HG03521 (cell line): ENCODE results near the gene BCAS4.

ENCODE experiments used
- ATAC-seq: cut with Tn5 transposase; IDR thresholded peaks from one replicate; pipeline ENCODE4 v1.9.1; 2021; ENCODE audit warnings: mild to moderate bottlenecking, moderate library complexity; ENCODE audit not compliant: unreplicated experiment

The BCAS4 gene

DNA sequence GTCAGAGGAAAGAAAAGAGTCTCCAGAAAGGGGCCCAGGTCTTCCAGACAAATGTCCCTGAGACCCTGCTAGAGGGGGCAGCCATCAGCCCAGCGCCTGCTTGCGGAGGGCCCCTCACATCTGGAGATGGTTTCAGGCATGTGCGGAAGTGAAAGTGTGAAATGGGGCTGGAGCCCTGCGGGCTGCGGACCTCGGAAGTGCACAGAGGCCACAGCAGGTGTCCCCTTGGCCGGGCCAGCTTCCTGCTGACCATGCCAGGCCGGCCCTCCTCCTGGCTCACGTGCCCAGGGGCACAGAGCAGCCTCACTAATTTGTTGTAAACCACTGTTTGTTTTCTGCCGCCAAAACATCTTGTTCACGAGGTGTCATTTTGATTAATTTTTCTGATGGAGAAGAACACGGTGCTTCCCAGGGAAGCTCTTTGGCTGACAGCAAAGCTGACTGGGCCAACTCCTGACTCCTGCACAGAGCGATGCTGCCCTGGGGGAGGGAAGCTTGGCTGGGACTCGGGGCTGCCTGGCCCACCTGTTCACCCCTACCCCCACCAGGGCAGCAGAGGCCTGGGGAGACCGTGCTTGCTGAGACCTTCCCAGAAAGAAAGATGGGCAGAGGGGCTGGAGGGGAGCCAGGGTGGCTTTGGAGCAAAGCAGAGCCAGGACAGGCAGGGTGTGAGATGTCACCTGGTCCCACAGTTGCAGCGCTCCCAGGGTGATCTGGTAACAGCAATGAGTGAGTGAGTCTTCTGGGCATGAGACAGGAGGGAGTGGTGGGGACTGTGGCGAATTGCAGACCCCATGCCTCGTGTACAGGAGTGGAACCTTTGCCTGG is 54.2 kb downstream of the BCAS4 start:
- ATAC-seq = no peak

DNA sequence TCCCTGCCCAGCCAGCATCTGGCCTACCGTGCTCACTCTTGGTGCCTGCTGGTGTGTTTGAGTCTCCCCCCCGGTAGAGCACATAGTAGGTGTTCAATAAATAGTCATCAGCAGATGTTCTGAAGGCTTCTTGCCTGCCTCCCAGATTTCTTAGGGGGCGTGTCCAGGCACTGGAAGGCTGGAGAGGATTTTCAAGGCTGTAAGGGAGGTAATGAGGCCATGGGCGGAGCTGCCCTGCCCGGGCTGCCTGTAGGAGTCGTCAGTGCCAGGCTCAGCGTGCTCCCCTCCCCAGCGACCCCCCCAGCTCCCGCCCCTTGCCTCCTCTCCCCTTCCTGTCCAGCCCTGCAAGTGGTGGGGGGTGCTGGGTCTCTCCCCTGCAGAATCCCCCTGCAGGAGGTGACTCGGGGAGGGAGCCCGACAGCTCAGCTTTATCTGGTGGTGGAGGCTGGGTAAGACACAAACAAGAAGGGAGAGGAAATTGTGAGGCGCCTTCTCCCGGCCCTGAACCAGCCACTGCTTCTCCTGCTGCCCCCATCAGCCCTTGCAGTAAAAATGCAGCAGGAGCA is 55.9 kb downstream of the BCAS4 start:
- ATAC-seq = no peak

DNA sequence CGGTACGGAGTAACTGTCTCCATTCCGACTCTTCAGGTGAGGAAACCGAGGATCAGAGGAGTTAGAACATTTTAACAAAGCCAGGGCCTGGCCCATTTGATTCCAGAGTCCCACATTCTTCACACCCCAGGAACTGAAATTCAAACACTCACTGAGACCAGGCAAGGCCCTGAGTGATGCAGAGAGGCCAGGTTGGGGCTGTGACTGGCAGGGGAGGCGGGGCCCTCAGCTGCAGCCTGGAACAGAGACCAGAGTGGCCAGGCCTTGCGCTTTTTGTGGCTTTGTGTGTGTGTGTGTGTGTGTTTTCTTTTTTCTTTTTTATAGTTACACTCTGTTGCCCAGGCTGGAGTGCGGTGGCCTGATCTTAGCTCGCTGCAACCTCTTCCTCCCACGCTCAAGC is 57.2 kb downstream of the BCAS4 start:
- no peak for ATAC-seq

DNA sequence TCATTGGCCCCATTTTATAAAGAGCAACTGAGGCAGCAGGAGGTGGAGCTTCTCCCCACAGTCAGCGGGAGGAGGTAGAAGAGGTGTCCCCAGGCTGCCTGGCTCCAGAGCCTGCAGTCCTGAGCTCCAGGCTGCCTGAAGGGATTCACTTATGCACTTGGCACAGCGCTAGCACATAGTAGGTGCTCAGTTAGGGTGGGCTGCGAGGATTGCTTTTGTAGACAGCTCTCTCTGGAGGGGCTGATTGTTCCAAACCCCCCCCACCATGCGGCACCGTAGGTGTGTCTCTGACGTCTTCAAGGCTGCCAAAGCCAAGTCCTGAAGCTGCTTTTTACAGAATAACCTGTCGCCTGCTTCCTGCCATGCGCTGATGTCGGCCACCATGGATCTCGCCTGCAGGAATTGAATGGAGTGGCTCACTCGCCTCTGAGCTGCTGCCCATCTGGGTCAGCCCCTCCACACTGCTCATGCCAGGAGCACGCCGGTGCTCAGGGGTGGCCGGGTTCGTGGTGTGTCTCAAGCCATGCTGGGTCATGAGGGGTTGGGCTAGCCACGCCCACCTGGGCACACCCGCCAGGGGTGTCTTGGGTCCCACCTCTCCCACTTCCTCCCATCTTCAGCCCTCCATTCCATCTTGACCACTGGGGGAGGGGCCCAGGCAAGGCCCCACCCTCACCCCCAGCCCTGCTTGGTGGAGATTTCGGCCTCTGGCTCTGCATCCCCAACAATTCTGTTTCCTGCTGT is 59.8 kb downstream of the BCAS4 start:
- ATAC-seq = no peak

DNA sequence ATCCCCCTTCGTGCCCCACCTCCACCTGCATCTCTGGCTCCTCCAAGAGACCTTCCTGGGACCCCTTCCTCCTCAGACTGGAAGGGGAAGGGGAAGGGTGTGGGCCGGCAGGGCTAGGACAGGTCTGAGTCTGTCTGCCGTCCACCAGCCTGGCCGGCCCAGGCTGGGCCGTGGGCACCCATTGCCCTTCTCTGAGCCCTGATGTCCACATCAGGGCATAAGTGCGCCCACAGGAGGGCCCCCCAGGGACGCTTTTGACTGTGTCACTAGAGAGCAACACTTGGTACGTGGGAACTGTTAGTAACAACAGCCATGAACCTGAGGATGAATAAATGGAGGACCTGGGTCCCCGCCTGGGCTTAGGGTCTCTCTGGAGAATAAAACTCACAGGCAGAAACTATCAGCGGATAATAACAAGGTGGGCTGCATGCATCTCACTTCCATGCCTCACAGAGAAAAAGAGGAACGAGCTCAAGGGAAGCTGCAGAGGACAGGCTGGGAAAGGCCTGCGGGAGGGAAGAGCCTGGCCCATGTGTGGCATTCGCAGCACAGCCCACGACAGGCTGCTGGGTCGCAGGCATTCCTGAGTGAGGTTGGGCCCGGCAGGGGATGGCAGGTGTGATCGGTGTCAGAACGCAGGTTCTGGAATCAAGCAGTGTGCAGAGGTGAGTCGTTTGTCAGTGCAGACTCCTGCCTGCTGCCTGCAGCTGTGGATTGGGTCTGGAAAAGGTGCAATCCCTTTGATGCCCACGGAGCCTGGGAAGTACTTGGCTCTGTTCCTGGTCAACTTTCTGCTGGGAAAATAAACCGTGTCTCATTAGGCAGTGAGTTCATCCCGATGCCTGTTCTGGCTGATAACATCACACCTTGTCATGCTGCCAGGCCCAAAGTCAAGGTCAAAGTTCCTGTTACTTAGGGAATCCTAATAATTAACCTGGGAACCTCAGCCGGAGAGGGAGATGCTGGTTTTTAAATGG is 60.9 kb downstream of the BCAS4 start:
- ATAC-seq = no peak

DNA sequence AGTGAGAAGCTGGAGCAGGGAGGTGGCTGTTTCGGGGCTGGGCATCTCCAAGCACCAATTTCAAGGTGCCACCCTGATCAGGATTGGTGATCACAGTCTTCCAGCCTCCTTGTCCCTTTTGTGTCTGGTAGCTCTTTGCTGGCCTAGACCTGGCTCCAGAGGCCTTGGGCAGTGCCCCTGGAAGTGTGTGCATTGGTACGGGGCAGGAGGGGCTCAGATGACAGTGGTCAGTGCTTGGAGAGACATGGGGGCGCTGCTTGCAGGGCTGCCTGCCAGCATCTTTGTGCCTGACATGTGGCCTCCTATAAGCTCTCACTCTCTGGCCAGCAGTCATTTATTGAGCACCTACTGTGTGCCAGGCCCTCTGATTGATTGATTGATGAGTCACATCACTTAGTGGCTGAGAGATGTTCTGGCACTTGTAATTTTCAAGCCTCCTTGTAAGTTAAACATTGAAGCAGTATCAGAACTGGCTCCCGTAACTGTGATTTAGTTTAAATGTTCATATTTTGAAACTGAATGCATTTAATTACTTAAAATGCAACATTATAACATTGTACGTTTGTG is 61.7 kb downstream of the BCAS4 start:
- ATAC-seq = no peak

DNA sequence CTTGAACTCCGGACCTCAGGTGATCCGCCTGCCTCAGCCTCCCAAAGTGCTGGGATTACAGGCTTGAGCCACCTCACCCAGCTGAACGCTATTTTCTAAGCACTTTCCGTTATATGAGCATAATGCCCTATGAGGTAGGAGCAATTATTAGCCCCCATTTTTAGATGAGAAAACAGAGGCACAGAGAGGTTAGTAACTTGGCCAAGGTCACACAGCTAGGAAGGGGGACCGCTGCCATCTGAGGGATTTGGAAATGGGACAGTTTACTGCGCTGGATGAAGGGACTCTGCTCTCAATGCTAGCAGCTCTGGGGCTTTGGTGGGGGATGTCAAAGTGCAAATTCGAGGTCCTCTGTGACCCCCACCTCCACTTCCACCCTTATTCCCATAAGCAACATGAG is 62.5 kb downstream of the BCAS4 start:
- no peak for ATAC-seq

DNA sequence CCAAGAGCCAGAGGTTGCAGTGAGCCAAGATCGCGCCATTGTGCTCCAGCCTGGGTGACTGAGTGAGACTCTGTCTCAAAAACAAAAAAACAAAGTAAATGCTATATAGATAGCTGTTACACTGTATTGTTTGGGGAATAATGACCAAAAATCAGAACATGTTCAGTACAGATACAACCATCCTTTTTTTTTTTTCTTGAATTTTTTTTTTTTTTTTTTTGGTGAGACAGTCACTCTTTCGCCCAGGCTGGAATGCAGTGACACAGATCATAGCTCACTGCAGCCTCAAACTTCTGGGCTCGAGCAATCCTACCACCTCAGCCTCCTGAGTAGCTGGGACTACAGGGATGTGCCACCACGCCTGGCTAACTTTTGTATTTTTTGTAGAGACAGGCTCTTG is 63.7 kb downstream of the BCAS4 start:
- no peak for ATAC-seq

DNA sequence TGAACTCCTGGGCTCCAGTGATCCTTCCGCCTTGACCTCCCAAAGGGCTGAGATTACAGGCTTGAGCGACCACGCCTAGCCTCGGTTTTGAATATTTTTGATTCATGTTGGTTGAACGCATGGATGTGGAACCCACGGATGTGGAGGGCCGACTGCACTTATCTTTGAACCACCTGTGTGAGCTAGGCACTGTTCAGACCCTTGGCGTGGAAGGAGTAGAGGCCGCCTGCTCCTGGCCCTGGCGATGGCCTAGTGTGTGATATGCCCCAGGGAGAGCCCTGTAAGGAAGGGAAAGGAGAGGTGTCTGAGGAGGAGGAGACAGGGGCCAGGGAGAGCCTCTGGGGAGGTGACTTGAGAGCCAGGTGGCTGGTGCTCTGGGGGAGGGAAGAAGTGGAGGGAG is 64.3 kb downstream of the BCAS4 start:
- no peak for ATAC-seq

DNA sequence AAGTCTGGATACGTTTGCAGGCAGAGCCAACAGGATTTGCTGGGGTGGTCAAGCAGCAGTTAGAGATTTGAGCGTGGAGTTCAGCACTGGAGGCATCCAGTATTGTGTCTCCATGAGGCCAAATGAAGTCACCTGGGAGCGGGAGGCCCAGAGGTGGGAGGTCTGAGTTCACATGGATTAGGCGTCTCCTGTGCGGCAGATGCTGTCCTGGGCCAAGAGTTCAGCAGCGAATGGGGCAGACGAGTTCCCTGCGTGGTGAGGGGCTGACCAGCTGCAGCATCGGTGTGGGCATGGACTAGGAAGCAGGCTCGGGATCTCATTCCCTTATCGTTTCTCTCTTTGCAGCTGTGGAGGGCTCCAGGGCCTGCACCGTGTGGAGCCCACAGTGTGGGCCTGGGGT is 66.2 kb downstream of the BCAS4 start:
- ATAC-seq = no peak

DNA sequence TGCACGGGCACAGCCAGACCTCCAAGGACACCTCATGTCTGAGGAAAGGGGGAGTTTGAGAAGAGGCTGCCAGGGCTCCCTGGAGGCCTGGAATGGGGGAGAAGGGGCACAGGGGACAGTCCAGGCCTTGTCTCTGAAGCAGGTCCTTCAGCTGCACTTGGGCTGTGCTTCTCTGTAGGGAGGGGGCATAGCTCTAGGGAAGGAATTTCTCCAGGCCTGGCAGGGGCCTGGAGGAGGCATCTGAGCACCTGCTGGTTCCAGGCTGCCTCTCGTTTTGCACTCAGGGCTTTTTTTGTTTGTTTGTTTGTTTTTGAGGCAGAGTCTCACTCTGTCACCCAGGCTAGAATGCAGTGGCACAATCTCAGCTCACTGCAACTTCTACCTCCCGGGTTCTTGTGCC is 67.7 kb downstream of the BCAS4 start:
- no peak for ATAC-seq

DNA sequence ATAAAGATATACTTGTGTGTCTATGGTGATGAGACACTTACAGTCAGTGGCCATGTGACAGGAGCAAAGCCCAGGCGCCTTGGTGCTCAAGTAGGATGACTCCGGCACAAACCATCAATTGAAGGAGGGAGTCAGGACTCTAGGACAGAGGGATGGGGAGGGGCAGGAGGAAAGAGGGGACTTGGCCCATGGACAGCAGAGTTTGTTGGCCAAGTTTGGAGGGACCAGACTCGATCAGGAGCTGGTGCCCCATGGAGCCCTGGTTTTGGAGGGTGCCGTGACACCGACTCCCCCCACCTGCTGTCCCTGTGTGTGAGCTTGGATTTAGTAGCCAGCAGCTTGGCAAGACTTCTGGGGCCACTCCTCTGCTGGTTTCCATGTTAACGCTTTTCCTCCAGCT is 70.3 kb downstream of the BCAS4 start:
- ATAC-seq = no peak

DNA sequence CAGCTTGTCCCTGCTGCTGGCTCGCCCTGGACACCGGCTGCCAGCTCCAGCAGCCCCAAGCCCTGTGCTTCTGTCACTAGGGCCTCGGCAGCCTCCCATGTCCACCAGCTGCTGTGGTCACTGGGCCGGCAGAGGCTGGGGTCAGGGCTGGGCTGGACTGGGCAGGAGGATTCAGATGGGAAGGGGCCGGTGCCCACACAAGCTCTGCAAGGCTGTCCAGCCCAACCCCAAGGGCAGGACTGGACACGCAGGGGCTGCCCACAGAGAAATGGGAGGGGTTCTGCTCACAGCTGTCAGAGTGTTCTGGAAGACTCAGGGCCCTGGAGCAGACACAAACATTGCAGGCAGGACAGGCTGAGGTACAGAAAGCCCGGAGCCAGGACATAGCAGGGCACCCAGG is 70.7 kb downstream of the BCAS4 start:
- no peak for ATAC-seq

DNA sequence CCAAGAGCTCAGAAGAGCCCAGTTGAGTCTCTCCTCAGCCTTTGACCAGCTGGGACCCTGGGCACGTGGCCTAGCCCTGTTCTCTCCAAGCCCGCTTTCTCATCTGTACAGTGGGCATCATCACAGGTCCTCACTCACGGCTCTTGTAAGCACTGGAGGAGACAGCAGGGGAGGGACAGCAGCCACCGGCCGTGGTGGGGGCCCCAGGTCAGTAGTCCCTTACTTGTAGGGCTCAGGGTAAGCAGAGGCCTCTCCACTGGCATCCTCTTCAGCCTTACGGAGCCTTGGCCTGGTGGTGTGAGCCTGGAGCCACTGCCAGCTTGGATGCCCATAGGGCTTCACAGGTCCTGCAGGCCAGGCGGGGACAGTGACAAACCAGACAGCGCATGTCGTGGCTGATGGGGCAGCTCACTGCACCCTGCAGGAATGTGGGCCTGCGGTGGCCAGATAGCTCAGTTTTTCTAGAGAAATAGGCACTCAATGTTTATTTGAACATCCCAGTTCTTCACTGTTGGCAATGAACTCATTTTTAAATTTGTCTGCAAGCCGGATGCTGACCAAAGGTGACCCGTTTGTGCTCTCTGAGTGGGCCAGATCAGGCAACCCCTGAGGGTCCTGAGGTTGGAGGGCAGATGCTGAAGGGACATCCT is 71.3 kb downstream of the BCAS4 start:
- no peak for ATAC-seq

DNA sequence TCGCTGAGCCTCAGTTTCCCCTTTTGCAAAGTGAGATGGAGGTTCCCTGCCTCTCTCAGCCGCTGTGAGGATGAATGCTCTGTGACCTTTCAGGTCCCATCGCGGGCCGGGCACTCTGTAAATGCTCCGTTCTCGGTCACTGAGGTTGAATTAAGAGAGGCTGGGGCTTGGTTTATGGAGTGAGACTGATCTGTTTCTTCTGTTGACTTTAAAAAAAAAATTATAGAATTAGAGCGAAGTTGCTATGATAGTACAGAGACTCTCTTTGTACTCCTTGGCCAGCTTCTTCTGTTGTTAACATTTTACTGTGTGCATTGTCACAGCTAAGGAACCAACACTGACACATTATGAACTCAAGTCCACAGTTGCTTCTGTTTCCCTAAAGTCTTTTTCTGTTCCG is 72.0 kb downstream of the BCAS4 start:
- no peak for ATAC-seq

DNA sequence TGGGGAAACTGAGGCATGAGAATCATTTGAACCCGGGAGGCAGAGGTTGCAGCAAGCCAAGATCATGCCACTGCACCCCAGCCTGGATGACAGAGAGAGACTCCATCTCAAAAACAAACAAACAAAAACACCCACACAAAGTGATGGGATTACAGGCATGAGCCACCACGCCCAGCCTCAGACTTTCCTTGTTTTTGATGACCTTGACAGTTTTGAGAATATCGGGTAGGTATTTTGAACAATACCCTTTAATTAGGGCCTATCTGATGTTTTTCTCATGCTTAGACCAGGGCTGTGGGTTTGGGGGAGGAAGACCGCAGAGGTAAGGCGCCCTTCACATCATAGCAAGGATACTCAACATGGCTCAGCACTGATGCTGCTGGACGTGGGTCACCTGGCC is 72.9 kb downstream of the BCAS4 start:
- ATAC-seq = no peak

DNA sequence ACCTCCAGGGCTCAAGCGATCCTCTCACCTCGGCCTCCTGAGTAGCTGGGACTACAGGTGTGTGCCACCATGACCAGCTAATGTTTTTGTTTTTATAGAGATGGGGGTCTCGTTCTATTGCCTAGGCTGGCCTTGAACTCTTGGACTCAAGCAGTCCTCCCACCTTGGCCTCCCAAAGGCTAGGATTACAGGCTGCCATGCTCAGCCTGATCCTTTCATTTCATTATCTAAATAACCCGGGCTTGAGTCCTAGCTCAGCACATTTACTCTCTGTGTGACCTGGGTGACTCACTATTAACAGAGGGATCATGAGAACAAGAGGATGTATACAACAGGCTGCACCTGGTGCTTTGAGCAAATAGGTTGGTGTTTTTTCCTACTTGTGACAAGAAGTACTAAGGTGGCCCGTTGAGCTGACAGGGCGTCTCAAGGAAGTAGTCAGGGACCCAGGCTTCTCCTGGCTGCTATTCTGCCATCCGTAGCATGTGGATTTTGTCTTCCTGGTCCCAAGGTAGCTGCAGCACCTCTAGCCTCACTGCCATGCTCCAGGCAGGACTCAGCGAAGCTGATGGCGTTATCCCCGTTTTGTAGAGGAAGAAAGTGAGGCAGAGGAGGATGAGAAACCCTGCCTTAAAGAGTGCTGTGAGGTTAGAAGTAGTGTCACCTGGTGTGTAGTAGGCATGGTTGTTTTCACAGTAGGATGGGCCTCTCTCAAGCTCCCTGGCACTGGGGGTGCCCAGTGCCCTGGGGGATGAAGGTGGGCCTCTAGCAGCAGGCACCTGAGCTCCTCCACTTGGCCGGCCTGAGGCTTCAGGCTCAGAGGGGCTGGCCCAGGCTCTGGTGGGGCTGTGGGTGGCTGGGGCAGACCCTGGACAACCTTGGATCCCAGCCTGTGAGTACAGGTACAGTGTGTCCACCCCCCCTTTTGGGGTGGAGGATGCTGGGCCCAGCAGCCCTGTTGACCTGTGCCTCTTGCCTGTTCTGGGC is 73.9 kb downstream of the BCAS4 start:
- ATAC-seq = no peak

DNA sequence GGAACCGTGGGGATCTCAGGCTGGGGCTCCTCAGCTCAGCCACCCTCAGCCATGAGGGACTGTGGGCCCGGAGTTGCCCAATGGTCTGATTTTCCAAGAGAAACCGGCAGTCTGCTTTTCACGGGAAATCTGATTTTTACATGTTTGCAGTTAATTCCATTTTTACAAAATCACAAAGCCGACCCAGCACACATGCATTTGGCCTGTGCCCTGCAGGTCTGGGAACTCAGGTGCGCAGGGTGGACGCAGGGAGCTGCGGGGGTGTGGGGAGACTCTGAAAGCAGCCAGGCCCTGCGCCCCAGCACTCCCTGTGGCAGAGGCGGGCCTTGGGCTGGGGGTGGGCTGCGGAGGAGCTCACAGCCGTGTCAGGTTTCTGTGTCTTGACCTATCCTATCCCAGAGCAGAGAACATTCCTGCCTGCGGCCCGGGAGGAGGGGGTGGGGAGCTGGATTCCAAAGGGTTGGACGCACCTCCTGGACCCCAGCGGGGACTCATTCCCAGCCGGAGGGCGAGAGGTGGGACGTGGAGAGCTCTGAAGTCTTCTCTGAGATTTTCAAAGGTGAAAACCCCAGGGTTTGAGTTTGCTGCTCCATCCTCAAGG is 75.8 kb downstream of the BCAS4 start:
- no peak for ATAC-seq
